ENCODE results near the gene DMAC2.
"Not testable (repeated sequence)": the region's sequence is repeated elsewhere in the genome, so short reads cannot be mapped to it uniquely, and the experiment has no call there.

The DMAC2 gene

DNA sequence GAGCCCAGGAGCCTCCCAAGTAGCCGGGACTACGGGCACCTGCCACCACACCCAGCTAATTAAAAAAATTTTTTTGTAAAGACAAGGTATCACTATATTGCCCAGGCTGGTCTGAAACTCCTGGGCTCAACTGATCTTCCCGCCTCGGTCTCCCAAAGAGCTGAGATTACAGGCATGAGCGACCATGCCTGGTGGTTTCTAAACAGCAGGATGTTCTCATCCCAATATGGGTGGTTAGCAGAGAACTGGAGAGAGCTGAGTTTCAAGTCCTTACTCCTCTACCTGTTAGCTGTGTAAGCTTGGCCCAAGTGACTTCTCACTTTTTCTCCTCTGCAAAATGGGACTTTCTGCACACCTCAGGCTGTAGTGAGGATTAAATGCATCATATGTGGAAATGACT, 55.4 kb downstream of the DMAC2 start:
- ChIA-PET POLR2A (no interaction called here), CTCF (interaction anchor here (0.8 to 1.7 kb wide), 4 partner anchors 9 to 43 kb away, joined by 3 to 5 read pairs (median 3); no protein-coding TSS in a partner anchor)
- Histone ChIP-seq H3K27me3 (replicated peaks in 2 of 5; ENCODE audit: control insufficient read depth in 4 of 5, insufficient read depth in 5 of 5, low read length in 4 of 5) (no peaks in the 10 kb centered on the region), H3K9me3 (ENCODE audit: control extremely low read depth in 1 of 5, control insufficient read depth in 4 of 5, insufficient read depth in 2 of 5, low read depth in 1 of 5, low read length in 4 of 5) (no peaks in the 10 kb centered on the region), H3K36me3 (ENCODE audit: control insufficient read depth in 4 of 4, insufficient read depth in 4 of 4, low read length in 3 of 4) (peaks cover 10 to 54% (median 37%) of the 10 kb centered on the region in 4 experiments), H3K4me1 (ENCODE audit: control extremely low read depth in 1 of 4, control insufficient read depth in 4 of 4, insufficient read depth in 4 of 4, low read length in 3 of 4) (peaks cover 0 to 2% (median 0%) of the 10 kb centered on the region in 4 experiments), H3K4me3 (ENCODE audit: control insufficient read depth in 1 of 7, extremely low read depth in 1 of 7, insufficient read depth in 4 of 7, low read depth in 2 of 7, low read length in 6 of 7) (no peak overlapping the region), H3K27ac (ENCODE audit: insufficient read depth in 1 of 2, low read depth in 1 of 2, low read length in 2 of 2, poor library complexity in 1 of 2, severe bottlenecking in 2 of 2) (no peak overlapping the region)
- no peak for DNase-seq
- 100% methylated on average over 2 of the region's 5 CpGs for WGBS (ENCODE audit: insufficient coverage)

DNA sequence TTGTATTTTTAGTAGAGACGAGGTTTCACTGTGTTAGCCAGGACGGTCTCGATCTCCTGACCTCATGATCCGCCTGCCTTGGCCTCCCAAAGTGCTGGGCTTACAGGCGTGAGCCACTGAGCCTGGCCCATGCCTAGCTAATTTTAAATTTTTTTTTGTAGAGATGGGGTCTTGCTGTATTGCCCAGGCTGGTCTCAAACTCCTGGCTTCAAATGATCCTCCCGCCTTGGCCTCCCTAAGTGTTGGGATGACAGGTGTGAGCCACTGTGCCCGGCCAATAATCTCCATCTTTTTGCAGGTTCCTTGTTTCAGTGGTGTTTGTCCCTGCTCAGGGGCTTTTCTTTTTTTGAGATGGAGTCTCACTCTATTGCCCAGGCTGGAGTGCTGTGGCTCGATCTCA, 58.2 kb downstream of the DMAC2 start:
- Histone ChIP-seq H3K36me3 (ENCODE audit: control insufficient read depth in 4 of 4, insufficient read depth in 4 of 4, low read length in 3 of 4) (peaks cover 6 to 30% (median 21%) of the 10 kb centered on the region in 4 experiments), H3K4me1 (ENCODE audit: control extremely low read depth in 1 of 4, control insufficient read depth in 4 of 4, insufficient read depth in 4 of 4, low read length in 3 of 4) (peaks cover 0 to 19% (median 13%) of the 10 kb centered on the region in 4 experiments)
- POLR2A ChIA-PET; H3K27ac ChIP-seq (ENCODE audit: insufficient read depth in 1 of 2, low read depth in 1 of 2, low read length in 2 of 2, poor library complexity in 1 of 2, severe bottlenecking in 2 of 2); H3K9me3 ChIP-seq (ENCODE audit: control extremely low read depth in 1 of 5, control insufficient read depth in 4 of 5, insufficient read depth in 2 of 5, low read depth in 1 of 5, low read length in 4 of 5); H3K27me3 ChIP-seq (replicated peaks in 2 of 5; ENCODE audit: control insufficient read depth in 4 of 5, insufficient read depth in 5 of 5, low read length in 4 of 5); DNase-seq; H3K4me3 ChIP-seq (ENCODE audit: control insufficient read depth in 1 of 7, extremely low read depth in 1 of 7, insufficient read depth in 4 of 7, low read depth in 2 of 7, low read length in 6 of 7): not testable (repeated sequence)
- CTCF ChIA-PET, result interaction anchor here (0.7 to 1.7 kb wide), 5 partner anchors 9 to 78 kb away, joined by 3 to 6 read pairs (median 3); partner anchors contain the start of gene B9D2
- 97% methylated on average over 7 of the region's 8 CpGs for WGBS (ENCODE audit: insufficient coverage)
